Chondrocyte (in vitro differentiated cells): Measurements from ENCODE around the gene PRKCH. TPM values are rescaled to one million over a fixed set of nuclear protein-coding genes. Genes with fewer than 3 reads are reported as not detected.

Experiments
- DNase-seq: peaks from one replicate; pipeline ENCODE4 v3.0.0; 2021; ENCODE audit warnings: mixed read lengths, low spot score
- H3K27ac Mint-ChIP-seq: one replicate; pipeline ENCODE4 v1.8.0; 2021; ENCODE audit warnings: mild to moderate bottlenecking, moderate library complexity, mixed read lengths; ENCODE audit not compliant: unreplicated experiment
- H3K27me3 Mint-ChIP-seq: 2 replicates; pipeline ENCODE4 v1.8.0; 2021; ENCODE audit warnings: low read depth, mixed read lengths
- H3K36me3 Mint-ChIP-seq: 2 replicates; pipeline ENCODE4 v1.8.0; 2021; ENCODE audit warnings: low read depth, mixed read lengths
- H3K4me1 Mint-ChIP-seq: 2 replicates; pipeline ENCODE4 v1.8.0; 2021; ENCODE audit warnings: low read depth, mild to moderate bottlenecking, mixed read lengths
- H3K4me3 Mint-ChIP-seq: one replicate; pipeline ENCODE4 v1.8.0; 2021; ENCODE audit warnings: mild to moderate bottlenecking, moderate library complexity, mixed read lengths; ENCODE audit not compliant: unreplicated experiment
- H3K9me3 Mint-ChIP-seq: 2 replicates; pipeline ENCODE4 v1.8.0; 2021; ENCODE audit warnings: low read depth, mixed read lengths
- total RNA-seq: library from RNA; stranded (reverse); gene quantifications from 3 replicates; pipeline ENCODE4 v1.2.1, GENCODE V29; 2021
- TF ChIP-seq, protein P1 (sequence below): fragments of 200-600 bp; sonication (generic); IDR thresholded peaks from 2 replicates; pipeline ENCODE4 v1.5.0; 2021; ENCODE audit warnings: antibody characterized with exemption, mild to moderate bottlenecking, moderate library complexity

Gene PRKCH
- total RNA-seq, 1 donor from 2014 or later: 9.7 TPM

DNA sequence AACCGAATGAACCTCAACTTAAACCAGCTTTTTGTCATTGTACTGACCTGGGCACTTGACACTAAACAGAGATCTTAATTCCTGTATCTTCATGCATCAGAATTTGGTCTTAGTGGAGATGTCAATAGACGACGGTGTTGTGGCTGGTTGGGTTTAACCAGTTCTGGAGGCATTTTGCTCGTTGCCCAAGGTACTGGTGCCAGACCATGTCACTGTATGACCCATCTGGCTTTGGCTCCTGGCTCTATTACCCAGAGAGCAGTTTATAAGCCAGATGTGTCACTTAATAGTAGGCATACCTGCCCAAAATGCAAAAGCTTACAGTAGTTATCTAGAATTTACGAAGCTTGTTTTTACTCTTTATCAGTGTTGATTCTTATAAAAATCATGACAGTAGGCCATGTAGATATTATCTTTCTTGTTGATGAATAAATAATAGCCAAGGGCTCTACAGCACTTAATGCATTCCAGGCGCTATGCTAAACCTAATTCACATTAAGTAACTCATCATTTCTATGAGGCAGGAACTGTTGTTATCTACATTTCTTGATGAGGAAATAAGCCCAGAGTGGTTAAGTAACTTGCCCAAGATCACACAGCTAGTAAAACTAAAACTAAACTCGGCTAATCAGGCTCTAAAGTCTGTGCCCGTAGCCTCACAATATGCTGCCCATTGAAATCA is 194.2 kb downstream of the PRKCH start:
- Mint-ChIP-seq H3K9me3 (no peaks in the 10 kb centered on the region), H3K4me3 (no peak overlapping the region), H3K27ac (no peak overlapping the region), H3K27me3 (no peaks in the 10 kb centered on the region), H3K4me1 (peaks cover 54% of the 10 kb centered on the region), H3K36me3 (no peaks in the 10 kb centered on the region)
- DNase-seq: no peak
- TF ChIP-seq, protein P1, sequence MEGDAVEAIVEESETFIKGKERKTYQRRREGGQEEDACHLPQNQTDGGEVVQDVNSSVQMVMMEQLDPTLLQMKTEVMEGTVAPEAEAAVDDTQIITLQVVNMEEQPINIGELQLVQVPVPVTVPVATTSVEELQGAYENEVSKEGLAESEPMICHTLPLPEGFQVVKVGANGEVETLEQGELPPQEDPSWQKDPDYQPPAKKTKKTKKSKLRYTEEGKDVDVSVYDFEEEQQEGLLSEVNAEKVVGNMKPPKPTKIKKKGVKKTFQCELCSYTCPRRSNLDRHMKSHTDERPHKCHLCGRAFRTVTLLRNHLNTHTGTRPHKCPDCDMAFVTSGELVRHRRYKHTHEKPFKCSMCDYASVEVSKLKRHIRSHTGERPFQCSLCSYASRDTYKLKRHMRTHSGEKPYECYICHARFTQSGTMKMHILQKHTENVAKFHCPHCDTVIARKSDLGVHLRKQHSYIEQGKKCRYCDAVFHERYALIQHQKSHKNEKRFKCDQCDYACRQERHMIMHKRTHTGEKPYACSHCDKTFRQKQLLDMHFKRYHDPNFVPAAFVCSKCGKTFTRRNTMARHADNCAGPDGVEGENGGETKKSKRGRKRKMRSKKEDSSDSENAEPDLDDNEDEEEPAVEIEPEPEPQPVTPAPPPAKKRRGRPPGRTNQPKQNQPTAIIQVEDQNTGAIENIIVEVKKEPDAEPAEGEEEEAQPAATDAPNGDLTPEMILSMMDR: no peak

DNA sequence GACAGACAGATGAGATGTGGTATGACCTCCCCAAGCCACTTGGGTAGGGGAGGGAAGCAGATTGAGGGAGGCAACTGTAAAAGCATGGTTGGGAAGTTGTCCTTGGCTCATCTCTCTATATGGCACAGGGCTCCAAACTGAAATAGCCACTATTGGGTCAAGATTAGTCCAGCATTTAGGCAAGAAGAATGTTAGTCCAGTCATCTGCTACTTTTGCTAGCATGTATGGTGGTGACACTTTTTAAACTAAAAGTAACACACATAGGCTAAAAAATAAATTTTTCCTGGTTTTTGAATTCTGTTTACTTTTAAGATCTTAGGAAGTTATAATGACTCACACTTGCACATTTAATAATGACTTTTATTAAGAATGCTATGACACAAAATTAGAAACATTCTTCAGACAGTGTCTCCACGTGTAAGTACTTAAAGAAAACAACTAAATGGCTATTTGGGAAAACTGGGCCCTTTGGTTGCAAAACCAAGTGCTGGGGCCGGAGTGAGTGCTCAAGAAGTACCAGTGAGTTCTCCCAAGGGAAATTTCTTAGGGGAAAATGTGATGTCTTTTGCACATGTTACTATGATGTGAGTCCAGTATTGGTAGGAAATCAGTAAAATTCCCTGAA is 194.9 kb downstream of the PRKCH start:
- Mint-ChIP-seq H3K4me1 (peaks cover 54% of the 10 kb centered on the region), H3K27ac (peak overlapping the region; percentile 19), H3K9me3 (no peaks in the 10 kb centered on the region), H3K27me3 (no peaks in the 10 kb centered on the region), H3K36me3 (no peaks in the 10 kb centered on the region), H3K4me3 (no peak overlapping the region)
- DNase-seq: no peak
- TF ChIP-seq, protein P1: no peak

- no peaks in the 10 kb centered on the region for H3K36me3 Mint-ChIP-seq
- DNase-seq: no peak
- no peaks in the 10 kb centered on the region for H3K9me3 Mint-ChIP-seq
- H3K27me3 Mint-ChIP-seq: no peaks in the 10 kb centered on the region
- H3K27ac Mint-ChIP-seq: peak overlapping the region; percentile 19
- no peak overlapping the region for H3K4me3 Mint-ChIP-seq
- peaks cover 47% of the 10 kb centered on the region for H3K4me1 Mint-ChIP-seq
- TF ChIP-seq, protein P1: no peak
Measured at GRCh38 chr14:61516964-61517653, 195.7 kb downstream of the PRKCH start.

GRCh38 chr14:61517911-61518384 is 196.6 kb downstream of the PRKCH start:
- peaks cover 49% of the 10 kb centered on the region for H3K4me1 Mint-ChIP-seq
- no peak for DNase-seq
- no peaks in the 10 kb centered on the region for H3K9me3 Mint-ChIP-seq
- no peaks in the 10 kb centered on the region for H3K27me3 Mint-ChIP-seq
- H3K27ac Mint-ChIP-seq: no peak overlapping the region
- TF ChIP-seq, protein P1: no peak
- H3K36me3 Mint-ChIP-seq: peaks cover 2% of the 10 kb centered on the region
- H3K4me3 Mint-ChIP-seq: no peak overlapping the region

GRCh38 chr14:61518403-61518802 is 197.0 kb downstream of the PRKCH start:
- H3K36me3 Mint-ChIP-seq: peaks cover 2% of the 10 kb centered on the region
- TF ChIP-seq, protein P1: no peak
- H3K27me3 Mint-ChIP-seq: no peaks in the 10 kb centered on the region
- H3K9me3 Mint-ChIP-seq: no peaks in the 10 kb centered on the region
- H3K4me1 Mint-ChIP-seq: peaks cover 53% of the 10 kb centered on the region
- no peak overlapping the region for H3K27ac Mint-ChIP-seq
- H3K4me3 Mint-ChIP-seq: no peak overlapping the region
- no peak for DNase-seq
